Mesenchymal stem cell (in vitro differentiated cells and primary cell): ENCODE results near the gene TLR2.
"Not testable (repeated sequence)": the region's sequence is repeated elsewhere in the genome, so short reads cannot be mapped to it uniquely, and the experiment has no call there.

ENCODE experiments used
- DNase-seq: peaks from one replicate; pipeline ENCODE4 v3.0.0-alpha.2; 2013
- H2AFZ ChIP-seq: one replicate; pipeline ENCODE4 v1.6.1; 2013; ENCODE audit warnings: low read depth, mild to moderate bottlenecking, control low read depth, inconsistent platforms, low read length, moderate library complexity
- H2AK5ac ChIP-seq: 2 replicates; pipeline ENCODE4 v1.6.1; 2013; ENCODE audit warnings: low read length, moderate library complexity, mild to moderate bottlenecking, inconsistent platforms; ENCODE audit not compliant: severe bottlenecking
- H2BK120ac ChIP-seq: one replicate; pipeline ENCODE4 v1.6.1; 2013; ENCODE audit warnings: low read depth, mild to moderate bottlenecking, inconsistent platforms, low read length, moderate library complexity
- H2BK12ac ChIP-seq, 2 experiments: one replicate each; pipeline ENCODE4 v1.6.1; 2013; ENCODE audit warnings: inconsistent platforms in 2 of 2, low read length in 2 of 2, mild to moderate bottlenecking in 2 of 2, moderate library complexity in 2 of 2, control low read depth in 1 of 2
- H2BK15ac ChIP-seq: one replicate; pipeline ENCODE4 v1.6.1; 2013; ENCODE audit warnings: mild to moderate bottlenecking, low read depth, inconsistent platforms; ENCODE audit not compliant: poor library complexity, severe bottlenecking
- H2BK5ac ChIP-seq: 2 replicates; pipeline ENCODE4 v1.6.1; 2013; ENCODE audit warnings: low read depth, mild to moderate bottlenecking, low read length, control low read depth, inconsistent platforms; ENCODE audit not compliant: poor library complexity, severe bottlenecking
- H3K14ac ChIP-seq, 2 experiments: one replicate each; pipeline ENCODE4 v1.6.1; 2013; ENCODE audit warnings: inconsistent platforms in 2 of 2, low read length in 2 of 2, control low read depth in 1 of 2, mild to moderate bottlenecking in 1 of 2, moderate library complexity in 1 of 2
- H3K18ac ChIP-seq, 2 experiments: one replicate each; pipeline ENCODE4 v1.6.1; 2013; ENCODE audit warnings: inconsistent platforms in 2 of 2, low read length in 2 of 2, control low read depth in 1 of 2, low read depth in 1 of 2, mild to moderate bottlenecking in 1 of 2
- H3K23ac ChIP-seq, 2 experiments: one replicate each; pipeline ENCODE4 v1.6.1; 2013; ENCODE audit warnings: inconsistent platforms in 2 of 2, low read length in 2 of 2, mild to moderate bottlenecking in 2 of 2, moderate library complexity in 2 of 2, control low read depth in 1 of 2
- H3K27ac ChIP-seq: 2 replicates; pipeline ENCODE4 v1.5.1; 2013; ENCODE audit warnings: mild to moderate bottlenecking, moderate library complexity, low read length, control low read depth, inconsistent platforms; ENCODE audit not compliant: poor library complexity, severe bottlenecking
- H3K27me3 ChIP-seq, 2 experiments: 2 replicates each; pipeline versions ENCODE4 v1.6.1 to v1.7.0; 2013; ENCODE audit warnings: low read length in 2 of 2, mild to moderate bottlenecking in 2 of 2, moderate library complexity in 2 of 2, control low read depth in 1 of 2, inconsistent platforms in 1 of 2; ENCODE audit not compliant: control insufficient read depth in 1 of 2, insufficient read depth in 1 of 2
- H3K36me3 ChIP-seq, 2 experiments: 2 replicates each; pipeline versions ENCODE4 v1.6.1 to v1.7.0; 2013; ENCODE audit warnings: low read length in 2 of 2, control low read depth in 1 of 2, inconsistent platforms in 1 of 2, low read depth in 1 of 2, mild to moderate bottlenecking in 1 of 2; ENCODE audit not compliant: insufficient read depth in 2 of 2, control insufficient read depth in 1 of 2
- H3K4ac ChIP-seq, 2 experiments: one replicate each; pipeline ENCODE4 v1.6.1; 2013; ENCODE audit warnings: inconsistent platforms in 2 of 2, low read length in 2 of 2, mild to moderate bottlenecking in 2 of 2, moderate library complexity in 2 of 2, control low read depth in 1 of 2, low read depth in 1 of 2
- H3K4me1 ChIP-seq: 2 replicates; pipeline ENCODE4 v1.6.1; 2013; ENCODE audit warnings: low read depth, low read length, control low read depth; ENCODE audit not compliant: control insufficient read depth, insufficient read depth
- H3K4me2 ChIP-seq: 2 replicates; pipeline ENCODE4 v1.6.1; 2013; ENCODE audit warnings: low read length, mild to moderate bottlenecking, inconsistent platforms; ENCODE audit not compliant: poor library complexity, severe bottlenecking
- H3K4me3 ChIP-seq, 2 experiments: 2 replicates each; pipeline versions ENCODE4 v1.5.1 to v1.7.0; 2013; ENCODE audit warnings: low read length in 2 of 2, mild to moderate bottlenecking in 2 of 2, control low read depth in 1 of 2, low read depth in 1 of 2; ENCODE audit not compliant: insufficient read depth in 1 of 2
- H3K79me1 ChIP-seq: replicated peaks from 2 replicates; pipeline ENCODE4 v1.6.1; 2013; ENCODE audit warnings: mild to moderate bottlenecking, control low read depth, low read length, inconsistent platforms; ENCODE audit not compliant: poor library complexity, severe bottlenecking
- H3K9ac ChIP-seq: 2 replicates; pipeline ENCODE4 v1.7.0; 2013; ENCODE audit warnings: mild to moderate bottlenecking, low read length, moderate library complexity
- H3K9me3 ChIP-seq: 2 replicates; pipeline ENCODE4 v1.7.0; 2013; ENCODE audit warnings: mild to moderate bottlenecking, low read length; ENCODE audit not compliant: control insufficient read depth
- H4K8ac ChIP-seq: one replicate; pipeline ENCODE4 v1.6.1; 2013; ENCODE audit warnings: inconsistent platforms, mild to moderate bottlenecking, low read length, moderate library complexity
- H4K91ac ChIP-seq: one replicate; pipeline ENCODE4 v1.6.1; 2013; ENCODE audit warnings: mild to moderate bottlenecking, low read length, inconsistent platforms
- WGBS: methylation state at CpG from one replicate; pipeline ENCODE4 v1.1.7; 2013; ENCODE audit warnings: mixed read lengths; 5-methylcytosine and 5-hydroxymethylcytosine counted together

Gene TLR2

DNA sequence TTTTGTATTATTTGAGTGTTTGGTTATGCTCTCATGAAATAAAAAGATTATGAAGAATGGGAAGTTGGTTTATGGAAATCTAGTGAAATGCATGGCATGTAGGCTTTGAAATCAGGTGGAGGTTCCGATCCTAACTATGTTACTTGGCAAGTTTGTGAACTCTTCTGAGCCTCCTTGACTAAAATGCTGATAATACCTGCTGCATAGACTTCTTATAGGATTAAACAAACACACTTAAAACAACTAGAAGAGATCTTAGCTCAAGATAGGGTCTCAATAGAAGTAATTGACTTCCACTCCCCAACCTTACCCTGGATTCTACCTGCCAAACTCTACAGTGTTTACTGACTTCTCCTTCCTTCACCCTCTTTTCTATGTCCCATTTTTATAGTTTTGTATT, 22.2 kb upstream of the TLR2 start:
- H3K23ac ChIP-seq, result no peak overlapping the region
- no peaks in the 10 kb centered on the region for H3K4me1 ChIP-seq
- H3K9ac ChIP-seq, result no peak overlapping the region
- WGBS, result 88% methylated on average over 1 of the region's 1 CpG
- H3K27ac ChIP-seq, result no peak overlapping the region
- H3K79me1 ChIP-seq, result no peaks in the 10 kb centered on the region
- no peak for DNase-seq
- H3K9me3 ChIP-seq, result no peaks in the 10 kb centered on the region
- no peak overlapping the region for H4K8ac ChIP-seq
- H3K4me3 ChIP-seq, result no peak overlapping the region
- H3K14ac ChIP-seq, result no peak overlapping the region
- no peak overlapping the region for H2BK120ac ChIP-seq
- no peaks in the 10 kb centered on the region for H3K27me3 ChIP-seq
- H3K4me2 ChIP-seq, result no peak overlapping the region
- no peak overlapping the region for H2BK5ac ChIP-seq
- H3K36me3 ChIP-seq, result no peaks in the 10 kb centered on the region
- H3K4ac ChIP-seq, result no peak overlapping the region
- H2AFZ ChIP-seq, result no peak overlapping the region
- no peak overlapping the region for H3K18ac ChIP-seq
- no peak overlapping the region for H4K91ac ChIP-seq
- no peak overlapping the region for H2BK15ac ChIP-seq
- no peak overlapping the region for H2BK12ac ChIP-seq
- H2AK5ac ChIP-seq, result no peak overlapping the region

DNA sequence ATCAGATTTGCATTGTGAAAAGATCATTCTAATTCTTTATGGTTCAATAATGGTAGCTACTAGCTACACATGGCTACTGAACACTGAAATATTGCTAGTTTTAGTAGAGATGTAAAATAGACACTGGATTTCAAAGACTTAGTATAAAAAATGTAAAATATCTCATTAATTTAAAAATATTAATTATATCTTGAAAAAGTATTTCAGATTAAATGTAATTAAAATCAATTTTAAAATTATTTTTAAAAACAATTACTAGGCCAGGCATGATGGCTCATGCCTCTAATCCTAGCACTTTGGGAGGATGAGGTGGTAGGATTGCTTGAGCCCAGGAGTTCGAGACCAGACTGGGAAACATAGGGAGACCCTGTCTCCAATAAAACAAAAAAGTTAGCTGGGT, 20.4 kb upstream of the TLR2 start:
- Histone ChIP-seq H3K23ac (no peak overlapping the region), H2BK5ac (no peak overlapping the region), H4K91ac (no peak overlapping the region), H2BK15ac (no peak overlapping the region), H3K14ac (no peak overlapping the region), H3K4me2 (no peak overlapping the region), H3K18ac (no peak overlapping the region), H3K4ac (no peak overlapping the region), H3K36me3 (no peaks in the 10 kb centered on the region), H2BK120ac (no peak overlapping the region), H3K9ac (no peak overlapping the region), H3K4me1 (no peaks in the 10 kb centered on the region), H2AFZ (no peak overlapping the region), H3K4me3 (no peak overlapping the region), H3K27ac (no peak overlapping the region), H3K27me3 (peaks cover 0 to 5% of the 10 kb centered on the region in 2 experiments), H3K79me1 (no peaks in the 10 kb centered on the region), H2AK5ac (no peak overlapping the region), H3K9me3 (no peaks in the 10 kb centered on the region), H4K8ac (no peak overlapping the region), H2BK12ac (no peak overlapping the region)
- no peak for DNase-seq
- 50% methylated on average over 1 of the region's 1 CpG for WGBS

GRCh38 chr4:153666505-153666904, 17.6 kb upstream of the TLR2 start:
- H3K4me1 ChIP-seq, H3K9ac ChIP-seq, H2BK15ac ChIP-seq, H3K9me3 ChIP-seq, H2BK12ac ChIP-seq, H2BK120ac ChIP-seq, H3K18ac ChIP-seq, H3K79me1 ChIP-seq, H3K4me3 ChIP-seq, H3K23ac ChIP-seq, H3K27ac ChIP-seq, H4K8ac ChIP-seq, H3K14ac ChIP-seq, H3K4me2 ChIP-seq, H3K4ac ChIP-seq, H2AFZ ChIP-seq, H3K36me3 ChIP-seq, H2AK5ac ChIP-seq, DNase-seq, H2BK5ac ChIP-seq, H4K91ac ChIP-seq: not testable (repeated sequence)
- peaks cover 0 to 15% of the 10 kb centered on the region in 2 experiments for H3K27me3 ChIP-seq
- 62% methylated on average over 1 of the region's 1 CpG for WGBS

- H3K36me3 ChIP-seq, result no peaks in the 10 kb centered on the region
- H3K9me3 ChIP-seq, result no peaks in the 10 kb centered on the region
- no peak overlapping the region for H3K14ac ChIP-seq
- H2BK120ac ChIP-seq, result no peak overlapping the region
- no peak for DNase-seq
- no peak overlapping the region for H2AK5ac ChIP-seq
- H2BK12ac ChIP-seq, result no peak overlapping the region
- no peak overlapping the region for H3K4ac ChIP-seq
- no peak overlapping the region for H3K4me2 ChIP-seq
- no peak overlapping the region for H3K27ac ChIP-seq
- H3K4me1 ChIP-seq, result no peaks in the 10 kb centered on the region
- H3K23ac ChIP-seq, result no peak overlapping the region
- no peak overlapping the region for H2AFZ ChIP-seq
- H2BK5ac ChIP-seq, result no peak overlapping the region
- no peaks in the 10 kb centered on the region for H3K79me1 ChIP-seq
- H3K9ac ChIP-seq, result no peak overlapping the region
- WGBS, result 98% methylated on average over 2 of the region's 2 CpGs
- H4K8ac ChIP-seq, result no peak overlapping the region
- H4K91ac ChIP-seq, result no peak overlapping the region
- no peak overlapping the region for H3K18ac ChIP-seq
- H2BK15ac ChIP-seq, result no peak overlapping the region
- peaks cover 0 to 15% of the 10 kb centered on the region in 2 experiments for H3K27me3 ChIP-seq
- no peak overlapping the region for H3K4me3 ChIP-seq
Observed at GRCh38 chr4:153668647-153669046, 15.4 kb upstream of the TLR2 start.
